Urinary bladder (tissue), 4 donors: ENCODE results near the gene CORO2B. TPM values are rescaled to one million over a fixed set of nuclear protein-coding genes. Genes with fewer than 3 reads are reported as not detected.
A peak's percentile ranks its signal among the peaks of the same experiment; 100 is the strongest.

Experiments
- DNase-seq: peaks from one replicate; pipeline ENCODE4 v3.0.0-alpha.2; 2015; ENCODE audit errors: extremely low spot score
- H3K27ac ChIP-seq: one replicate; pipeline ENCODE4 v1.5.1; 2013; ENCODE audit warnings: low read depth, mild to moderate bottlenecking, moderate library complexity
- H3K36me3 ChIP-seq: one replicate; pipeline ENCODE4 v1.6.1; 2013; ENCODE audit warnings: mild to moderate bottlenecking, moderate library complexity; ENCODE audit not compliant: insufficient read depth
- H3K4me1 ChIP-seq: one replicate; pipeline ENCODE4 v1.6.1; 2013; ENCODE audit warnings: mild to moderate bottlenecking, moderate library complexity; ENCODE audit not compliant: insufficient read depth
- H3K4me3 ChIP-seq: one replicate; pipeline ENCODE4 v1.5.1; 2013; ENCODE audit warnings: low read depth, low read length
- WGBS: extraction: QIAGEN DNeasy Blood & Tissue Kit; methylation state at CpG from one replicate; pipeline ENCODE4 v1.1.7; 2013; 5-methylcytosine and 5-hydroxymethylcytosine counted together
- polyA plus RNA-seq: library from polyadenylated mRNA; stranded (reverse); fragments of 200-250 nt; gene quantifications from one replicate; pipeline ENCODE4 v1.2.3, GENCODE V29; 2013
- total RNA-seq: library from RNA; depleted of rRNA; stranded (reverse); fragments of >200 nt; gene quantifications from one replicate; pipeline ENCODE4 v1.2.3, GENCODE V29; 2014
- donor health status: healthy with polysubstance abuse.
- donor health status: healthy.

Gene CORO2B, protein sequence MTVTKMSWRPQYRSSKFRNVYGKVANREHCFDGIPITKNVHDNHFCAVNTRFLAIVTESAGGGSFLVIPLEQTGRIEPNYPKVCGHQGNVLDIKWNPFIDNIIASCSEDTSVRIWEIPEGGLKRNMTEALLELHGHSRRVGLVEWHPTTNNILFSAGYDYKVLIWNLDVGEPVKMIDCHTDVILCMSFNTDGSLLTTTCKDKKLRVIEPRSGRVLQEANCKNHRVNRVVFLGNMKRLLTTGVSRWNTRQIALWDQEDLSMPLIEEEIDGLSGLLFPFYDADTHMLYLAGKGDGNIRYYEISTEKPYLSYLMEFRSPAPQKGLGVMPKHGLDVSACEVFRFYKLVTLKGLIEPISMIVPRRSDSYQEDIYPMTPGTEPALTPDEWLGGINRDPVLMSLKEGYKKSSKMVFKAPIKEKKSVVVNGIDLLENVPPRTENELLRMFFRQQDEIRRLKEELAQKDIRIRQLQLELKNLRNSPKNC
- total RNA-seq (4.2 TPM), polyA plus RNA-seq (6.4 TPM)

DNA sequence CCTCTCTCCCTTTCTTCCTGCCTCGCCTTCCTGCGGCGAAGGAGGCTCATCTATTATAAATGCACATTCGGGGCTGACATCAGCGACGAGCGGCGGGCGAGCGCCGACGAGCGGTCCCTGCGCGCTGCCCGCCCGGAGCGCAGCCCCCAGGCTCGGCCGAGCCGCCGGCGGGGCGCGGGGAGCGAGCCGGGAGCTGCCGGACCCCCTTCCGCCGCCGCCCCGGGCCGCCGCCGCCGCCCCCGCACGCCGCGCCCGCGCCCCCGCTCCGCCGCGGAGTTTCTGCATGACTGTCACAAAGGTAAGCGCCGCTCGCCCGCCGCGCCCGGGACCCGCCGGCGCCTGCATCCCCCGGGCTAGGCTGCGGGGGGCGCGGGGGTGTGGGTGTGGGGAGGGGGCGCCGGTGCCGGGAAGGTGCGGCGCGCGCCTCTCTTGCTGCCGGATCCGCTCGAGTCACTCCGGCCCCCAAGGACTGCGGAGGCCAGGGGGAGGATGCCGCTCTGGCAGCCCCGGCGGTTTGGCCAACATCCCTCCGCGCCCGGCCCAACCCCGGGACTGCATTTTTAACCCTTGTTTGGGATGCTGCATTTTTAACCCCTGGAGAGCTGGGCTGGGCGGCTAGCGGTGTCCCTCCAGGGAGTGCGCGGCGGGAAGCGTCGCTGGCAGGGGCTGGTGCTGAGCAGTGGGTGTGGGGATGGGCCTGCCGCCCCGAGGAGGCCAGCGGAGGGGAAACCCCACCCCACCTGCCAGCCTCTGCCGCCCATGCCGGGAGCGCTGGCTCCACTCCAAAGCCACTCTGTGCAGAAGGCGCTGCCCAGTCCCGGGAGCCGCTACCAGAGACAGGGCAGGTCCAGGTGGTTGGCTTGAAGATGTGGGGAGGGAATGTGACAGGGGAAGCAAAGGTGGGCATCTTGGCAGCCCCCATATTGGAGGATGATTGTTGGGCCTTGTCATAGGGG lies at the start of gene CORO2B:
Gene CORO2B, plus strand, starts transcription at position 14 of the 956 bp plus-strand sequence. Its CDS starts 270 bp downstream, at position 284.
- peak within 1 kb of the TSS; percentile 59 for H3K4me3 ChIP-seq
- no peak for DNase-seq
- no peaks in the 10 kb centered on the region for H3K36me3 ChIP-seq
- no peaks in the 10 kb centered on the region for H3K4me1 ChIP-seq
- peak within 1 kb of the TSS; percentile 61 for H3K27ac ChIP-seq
- 5% methylated on average over 95 of the region's 95 CpGs for WGBS

DNA sequence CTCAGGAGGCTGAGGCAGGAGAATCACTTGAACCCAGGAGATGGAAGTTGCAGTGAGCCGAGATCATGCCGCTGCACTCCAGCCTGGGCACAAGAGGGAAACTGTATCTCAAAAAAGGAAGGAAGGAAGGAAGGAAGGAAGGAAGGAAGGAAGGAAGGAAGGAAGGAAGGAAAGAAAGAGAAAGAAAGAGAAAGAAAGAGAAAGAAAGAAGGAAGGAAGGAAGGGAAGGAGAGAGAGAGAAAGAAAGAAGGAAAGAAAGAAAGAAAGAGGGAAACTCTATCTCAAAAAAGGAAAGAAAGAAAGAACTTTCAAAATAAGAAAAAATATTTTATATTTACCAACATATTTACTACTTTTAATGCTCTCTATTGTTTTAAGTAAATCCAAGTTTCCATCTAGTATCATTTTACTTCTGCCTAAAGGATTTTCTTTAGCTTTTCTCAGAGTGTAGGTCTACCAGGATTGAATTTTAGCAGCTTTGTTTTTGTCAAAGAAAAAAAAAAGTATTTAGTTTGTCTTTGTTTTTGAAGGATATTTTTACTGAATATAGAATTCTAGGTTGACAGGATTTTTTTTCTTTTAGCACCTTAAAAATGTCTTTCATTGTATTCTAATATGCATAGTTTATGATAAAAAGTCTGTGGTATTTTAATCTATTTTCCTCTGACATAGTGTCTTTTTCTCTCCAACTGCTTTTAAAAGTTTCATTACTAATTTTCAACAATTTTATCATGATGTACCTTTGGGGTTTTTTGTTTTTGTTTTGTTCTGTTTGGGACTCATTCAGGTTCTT lies 47.2 kb upstream of the CORO2B start:
- no peaks in the 10 kb centered on the region for H3K36me3 ChIP-seq
- H3K4me3 ChIP-seq, result no peak overlapping the region
- H3K4me1 ChIP-seq, result no peaks in the 10 kb centered on the region
- H3K27ac ChIP-seq, result no peak overlapping the region
- WGBS, result 96% methylated on average over 2 of the region's 2 CpGs
- DNase-seq, result no peak

DNA sequence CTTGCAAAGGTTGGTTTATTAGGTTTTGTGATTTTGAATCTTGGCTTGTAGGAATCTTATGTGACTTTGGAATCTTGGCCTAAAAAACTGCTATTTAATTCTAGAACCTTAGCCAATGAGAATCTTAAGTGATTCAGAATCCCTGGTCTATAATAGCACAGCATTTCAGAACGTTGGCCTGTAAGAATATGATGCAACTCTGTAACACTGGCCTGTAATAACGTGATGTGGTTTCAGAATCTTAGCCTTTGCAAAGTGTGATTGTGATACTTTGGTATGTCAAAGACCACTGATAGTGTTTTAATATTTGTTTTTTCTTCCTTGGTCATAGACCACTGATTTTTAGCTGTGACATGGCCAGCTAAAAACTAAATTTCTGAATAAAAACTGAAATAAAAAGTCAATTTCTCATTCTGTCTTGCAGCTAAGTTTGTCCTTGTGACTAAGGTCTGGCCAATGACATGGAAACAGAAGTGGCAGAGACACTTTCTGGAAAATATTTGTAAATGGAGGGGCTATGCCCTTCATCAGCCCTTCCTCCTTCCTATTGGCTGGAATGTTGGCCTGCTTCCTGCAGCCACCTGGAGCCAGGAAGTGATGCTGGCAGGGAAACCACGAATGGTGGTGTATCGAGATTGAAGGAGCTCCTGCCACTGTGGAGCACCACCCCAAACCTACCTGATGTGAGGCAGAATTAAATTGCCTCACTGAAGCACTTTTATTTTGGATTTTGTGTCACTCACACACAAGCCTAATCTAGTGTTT lies 42.3 kb upstream of the CORO2B start:
- no peak for DNase-seq
- Histone ChIP-seq H3K27ac (no peak overlapping the region), H3K36me3 (no peaks in the 10 kb centered on the region), H3K4me3 (no peak overlapping the region), H3K4me1 (no peaks in the 10 kb centered on the region)
- WGBS, result 61% methylated on average over 4 of the region's 4 CpGs

DNA sequence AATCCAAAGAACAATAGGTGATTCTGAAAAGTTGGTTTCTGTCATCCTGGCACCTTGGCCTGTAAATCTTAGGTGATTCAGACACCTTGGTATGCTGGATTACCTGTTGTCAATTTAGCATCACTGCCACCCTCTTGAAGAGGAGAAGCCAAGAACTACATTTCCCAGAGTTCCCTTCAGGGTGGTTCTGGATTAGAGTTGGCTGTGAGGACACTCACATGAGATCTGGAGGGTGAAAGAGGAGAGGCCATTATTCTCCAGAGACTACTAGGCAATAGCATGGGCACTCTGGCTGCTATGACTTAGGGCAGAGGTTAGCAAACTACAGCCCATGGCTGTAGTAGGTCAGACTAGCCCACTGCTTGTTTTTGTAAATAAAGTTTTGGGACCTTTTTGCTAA lies 41.7 kb upstream of the CORO2B start:
- DNase-seq, result no peak
- no peak overlapping the region for H3K4me3 ChIP-seq
- no peaks in the 10 kb centered on the region for H3K4me1 ChIP-seq
- H3K36me3 ChIP-seq, result no peaks in the 10 kb centered on the region
- no peak overlapping the region for H3K27ac ChIP-seq

DNA sequence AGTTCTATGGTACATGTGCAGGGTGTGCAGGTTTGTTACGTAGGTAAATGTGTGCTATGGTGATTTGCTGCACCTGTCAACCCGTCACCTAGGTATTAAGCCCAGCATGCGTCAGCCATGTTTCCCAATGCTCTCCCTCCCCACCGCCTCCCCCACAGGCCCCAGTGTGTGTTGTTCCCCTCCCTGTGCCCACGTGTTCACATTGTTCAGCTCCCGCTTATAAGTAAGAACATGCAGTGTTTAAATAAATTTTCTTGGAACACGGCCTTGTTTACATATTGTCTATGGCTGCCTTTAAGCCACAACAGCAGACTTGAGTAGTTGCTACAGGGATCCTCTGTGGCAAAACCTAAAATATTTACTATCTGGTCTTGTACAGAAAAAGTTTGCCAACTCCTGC lies 41.3 kb upstream of the CORO2B start:
- DNase-seq, result no peak
- no peaks in the 10 kb centered on the region for H3K36me3 ChIP-seq
- 52% methylated on average over 7 of the region's 7 CpGs for WGBS
- no peak overlapping the region for H3K4me3 ChIP-seq
- no peaks in the 10 kb centered on the region for H3K4me1 ChIP-seq
- no peak overlapping the region for H3K27ac ChIP-seq

DNA sequence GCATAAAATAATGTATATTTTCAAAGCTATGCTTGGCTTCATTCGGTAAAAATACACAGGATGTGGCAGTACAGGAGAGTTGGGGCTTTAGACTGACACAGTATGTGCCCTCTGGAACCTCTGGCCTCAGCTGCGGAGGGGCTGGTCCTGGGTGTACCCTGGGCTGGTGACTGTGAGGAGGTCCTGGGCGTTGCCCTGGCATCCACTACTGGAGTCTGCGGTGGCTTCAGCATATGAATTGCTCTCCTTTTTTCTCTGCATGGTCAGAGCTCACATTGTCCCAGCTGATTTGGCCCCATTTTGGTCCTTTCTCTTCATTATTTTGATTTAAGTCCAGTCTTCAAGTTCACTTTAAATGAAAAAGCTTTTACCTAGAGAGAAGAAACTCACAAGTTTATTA lies 40.5 kb upstream of the CORO2B start:
- no peak for DNase-seq
- no peaks in the 10 kb centered on the region for H3K4me1 ChIP-seq
- H3K36me3 ChIP-seq, result no peaks in the 10 kb centered on the region
- no peak overlapping the region for H3K27ac ChIP-seq
- WGBS, result 88% methylated on average over 4 of the region's 4 CpGs
- no peak overlapping the region for H3K4me3 ChIP-seq

DNA sequence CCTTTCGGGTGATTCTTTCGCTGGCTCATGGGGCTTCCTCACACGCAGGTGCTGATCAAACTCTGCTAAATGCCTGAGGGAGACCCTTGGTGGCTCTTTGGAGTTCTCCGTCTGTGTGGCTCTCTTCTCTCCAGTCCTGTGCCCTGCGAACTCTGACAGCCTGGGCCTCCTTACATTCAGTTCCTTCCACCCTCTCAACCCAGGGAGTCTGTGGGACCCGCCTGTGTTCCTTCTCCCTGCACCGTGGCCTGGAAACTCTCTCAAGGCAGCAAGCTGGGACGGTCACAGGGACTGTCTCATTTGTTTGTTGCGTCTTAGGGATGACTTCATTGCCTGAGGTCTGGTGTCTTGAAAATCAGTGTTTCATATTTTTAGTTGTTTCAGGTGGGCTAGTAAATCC lies 37.0 kb upstream of the CORO2B start:
- Histone ChIP-seq H3K4me3 (no peak overlapping the region), H3K27ac (no peak overlapping the region), H3K4me1 (no peaks in the 10 kb centered on the region), H3K36me3 (no peaks in the 10 kb centered on the region)
- no peak for DNase-seq
- 91% methylated on average over 9 of the region's 9 CpGs for whole genome bisulfite sequencing

DNA sequence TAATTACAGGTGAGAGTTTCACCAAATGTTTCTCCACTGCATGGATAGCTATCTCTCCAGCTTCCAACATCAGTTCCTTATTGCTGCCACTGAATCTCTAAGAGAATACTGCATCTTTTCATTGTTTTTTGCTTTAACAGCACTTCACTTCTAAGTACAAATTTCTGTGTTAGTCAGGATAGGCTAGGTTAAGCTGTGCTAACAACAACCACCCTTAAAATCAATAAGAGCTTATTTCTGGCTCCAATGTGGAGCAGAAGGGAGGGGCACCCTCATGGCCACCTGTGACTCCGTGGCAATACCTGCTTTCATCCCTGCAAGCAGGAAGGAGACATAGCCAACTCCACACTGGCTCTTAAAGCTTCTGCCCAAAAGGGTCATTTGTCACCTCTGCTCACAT lies 36.4 kb upstream of the CORO2B start:
- WGBS, result 90% methylated on average over 1 of the region's 1 CpG
- Histone ChIP-seq H3K27ac (no peak overlapping the region), H3K4me3 (no peak overlapping the region), H3K4me1 (no peaks in the 10 kb centered on the region), H3K36me3 (no peaks in the 10 kb centered on the region)
- no peak for DNase-seq

DNA sequence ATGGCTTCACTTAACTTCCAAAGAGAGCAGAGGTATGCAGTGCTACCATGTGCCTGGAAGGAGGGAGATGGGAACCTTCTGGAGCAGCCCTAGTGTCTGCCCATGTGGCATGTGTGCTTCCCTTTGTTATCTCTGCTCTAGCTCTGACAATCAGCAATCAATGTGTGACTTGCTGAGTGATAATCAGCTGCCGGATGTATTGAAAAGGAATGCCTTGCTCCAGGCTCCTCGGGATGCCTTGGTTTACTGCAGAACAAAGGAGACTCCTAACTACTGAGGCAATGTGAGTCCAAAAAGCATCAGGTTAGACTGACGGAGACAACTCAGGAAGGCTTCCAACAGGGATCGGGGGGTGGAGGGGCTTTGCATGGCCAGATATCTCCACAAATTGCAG lies 36.0 kb upstream of the CORO2B start:
- no peaks in the 10 kb centered on the region for H3K4me1 ChIP-seq
- H3K36me3 ChIP-seq, result no peaks in the 10 kb centered on the region
- DNase-seq, result no peak
- no peak overlapping the region for H3K27ac ChIP-seq
- no peak overlapping the region for H3K4me3 ChIP-seq
- WGBS, result 76% methylated on average over 4 of the region's 4 CpGs

DNA sequence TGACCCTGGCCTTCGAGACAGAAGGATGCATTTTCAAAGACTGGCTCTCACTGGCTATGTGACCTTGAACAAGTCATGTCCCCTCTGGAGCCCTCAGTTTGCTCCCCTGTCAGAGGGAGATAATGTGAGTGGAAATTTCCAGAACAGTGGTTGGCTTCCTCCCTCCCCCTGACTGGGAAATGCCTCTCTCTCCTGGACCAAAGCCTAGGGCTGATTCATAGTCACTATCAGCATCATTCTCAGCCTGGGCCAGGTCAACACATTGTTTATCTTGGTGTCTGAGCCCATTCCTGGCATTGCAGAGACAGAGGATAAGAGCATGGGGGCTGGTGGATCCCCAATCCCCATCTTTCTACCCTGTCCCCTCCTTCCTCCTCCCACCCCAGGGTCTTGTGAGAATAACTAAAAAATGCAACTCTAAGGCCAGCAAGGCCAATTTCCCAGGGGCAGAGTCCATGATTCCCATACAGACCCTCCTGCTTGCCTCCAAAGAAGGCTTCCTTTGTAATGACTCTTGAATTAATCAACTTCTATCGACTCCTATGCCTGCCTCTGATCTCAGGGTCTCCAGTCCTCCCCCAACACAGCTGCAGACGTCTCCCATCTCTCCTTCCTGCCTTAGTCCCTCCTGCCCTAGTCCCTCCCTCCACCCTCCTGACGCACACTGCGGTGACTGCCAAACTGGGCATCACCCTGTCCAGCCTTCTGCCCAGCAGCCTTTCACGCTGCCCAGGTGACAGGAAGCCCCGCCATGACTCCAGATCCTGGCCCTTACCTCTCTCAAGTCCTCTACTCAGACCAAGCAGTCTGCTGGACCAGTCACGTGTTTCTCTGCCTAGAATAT lies 35.4 kb upstream of the CORO2B start:
- Histone ChIP-seq H3K36me3 (no peaks in the 10 kb centered on the region), H3K27ac (no peak overlapping the region), H3K4me1 (no peaks in the 10 kb centered on the region), H3K4me3 (no peak overlapping the region)
- 82% methylated on average over 8 of the region's 8 CpGs for WGBS
- DNase-seq, result peak; percentile 7

DNA sequence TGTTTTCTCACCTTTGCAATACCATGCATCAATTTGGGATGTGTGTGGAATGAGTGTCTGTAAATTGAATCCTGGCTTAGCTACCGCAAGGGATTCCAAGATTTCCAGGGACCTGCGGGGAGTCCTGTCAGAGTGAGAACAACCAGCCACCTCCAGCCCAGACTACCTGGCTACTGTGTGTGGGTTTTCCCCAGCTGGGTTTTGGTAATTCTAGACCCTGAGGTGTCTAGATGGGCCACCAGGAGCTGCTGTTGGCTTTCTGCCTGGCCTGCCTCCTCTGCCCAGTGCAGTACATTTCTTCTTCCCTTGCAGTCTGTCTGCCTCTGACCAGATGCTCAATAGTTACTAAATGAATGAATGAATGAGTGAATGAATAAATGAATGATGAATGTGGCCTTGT lies 32.5 kb upstream of the CORO2B start:
- 90% methylated on average over 2 of the region's 2 CpGs for WGBS
- no peak for DNase-seq
- Histone ChIP-seq H3K36me3 (no peaks in the 10 kb centered on the region), H3K4me3 (no peak overlapping the region), H3K27ac (no peak overlapping the region), H3K4me1 (no peaks in the 10 kb centered on the region)

DNA sequence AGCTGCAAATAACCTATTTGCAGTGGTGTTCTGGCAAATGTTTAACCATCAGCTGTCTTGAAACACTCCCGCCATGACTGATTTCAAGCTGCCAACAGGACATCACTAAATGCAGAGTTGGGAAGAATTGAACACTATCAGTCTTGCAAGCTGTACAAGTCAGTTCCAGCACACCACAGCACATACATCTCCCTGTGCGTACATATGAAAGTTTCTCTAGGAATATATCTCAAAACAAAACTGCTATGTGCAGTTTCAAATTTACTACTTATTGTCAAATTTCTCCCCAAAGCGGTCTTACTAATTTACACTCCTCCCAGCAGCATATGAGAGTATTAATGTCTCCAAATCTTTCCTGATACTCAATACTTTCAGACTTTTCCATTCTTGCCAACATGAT lies 30.4 kb upstream of the CORO2B start:
- no peak overlapping the region for H3K27ac ChIP-seq
- no peak for DNase-seq
- H3K4me3 ChIP-seq, result no peak overlapping the region
- no peaks in the 10 kb centered on the region for H3K36me3 ChIP-seq
- H3K4me1 ChIP-seq, result no peaks in the 10 kb centered on the region
- 84% methylated on average over 3 of the region's 3 CpGs for WGBS
